Stimulated activated memory B cell treated with anti-CD40 and anti-IgM and Interleukin-4, amounts not matched to agents 10 μg/mL and 1 μg/mL and 100 μg/mL, for 72 hours (primary cell): ENCODE data around the gene CDIP1.

Experiments used
- ATAC-seq: fragments of 150-1000 bp; cut with Tn5 transposase; 2 replicates; pipeline ENCODE4 v1.10.0; 2021
- H3K27ac Mint-ChIP-seq: one replicate; pipeline ENCODE4 v1.8.0; 2022; ENCODE audit warnings: mild to moderate bottlenecking, mixed read lengths
- H3K27me3 Mint-ChIP-seq: one replicate; pipeline ENCODE4 v1.8.0; 2022; ENCODE audit warnings: mixed read lengths
- H3K36me3 Mint-ChIP-seq: one replicate; pipeline ENCODE4 v1.8.0; 2022; ENCODE audit warnings: mixed read lengths
- H3K4me1 Mint-ChIP-seq: one replicate; pipeline ENCODE4 v1.8.0; 2022; ENCODE audit warnings: mixed read lengths
- H3K4me3 Mint-ChIP-seq: one replicate; pipeline ENCODE4 v1.8.0; 2022; ENCODE audit warnings: mild to moderate bottlenecking, moderate library complexity, mixed read lengths
- H3K9me3 Mint-ChIP-seq: one replicate; pipeline ENCODE4 v1.8.0; 2022; ENCODE audit warnings: mixed read lengths

The CDIP1 gene

GRCh38 chr16:4512473-4512872 lies 26.1 kb downstream of the CDIP1 start:
- no peak overlapping the region for H3K4me3 Mint-ChIP-seq
- H3K27ac Mint-ChIP-seq = no peak overlapping the region
- ATAC-seq = no peak
- peaks cover 45% of the 10 kb centered on the region for H3K4me1 Mint-ChIP-seq
- peaks cover 53% of the 10 kb centered on the region for H3K36me3 Mint-ChIP-seq
- H3K9me3 Mint-ChIP-seq = no peaks in the 10 kb centered on the region
- no peaks in the 10 kb centered on the region for H3K27me3 Mint-ChIP-seq

- H3K27ac Mint-ChIP-seq = no peak overlapping the region
- no peak overlapping the region for H3K4me3 Mint-ChIP-seq
- H3K27me3 Mint-ChIP-seq = no peaks in the 10 kb centered on the region
- no peaks in the 10 kb centered on the region for H3K9me3 Mint-ChIP-seq
- H3K4me1 Mint-ChIP-seq = peaks cover 45% of the 10 kb centered on the region
- peaks cover 59% of the 10 kb centered on the region for H3K36me3 Mint-ChIP-seq
- no peak for ATAC-seq
Measured at GRCh38 chr16:4511441-4512082, 27.0 kb downstream of the CDIP1 start.

- Mint-ChIP-seq H3K4me3 (no peak overlapping the region), H3K27me3 (no peaks in the 10 kb centered on the region), H3K9me3 (no peaks in the 10 kb centered on the region), H3K27ac (no peak overlapping the region), H3K4me1 (peaks cover 48% of the 10 kb centered on the region), H3K36me3 (peaks cover 63% of the 10 kb centered on the region)
- no peak for ATAC-seq
Measured at GRCh38 chr16:4510747-4511426, 27.7 kb downstream of the CDIP1 start.

- no peak overlapping the region for H3K4me3 Mint-ChIP-seq
- peaks cover 60% of the 10 kb centered on the region for H3K36me3 Mint-ChIP-seq
- H3K27me3 Mint-ChIP-seq = no peaks in the 10 kb centered on the region
- peaks cover 48% of the 10 kb centered on the region for H3K4me1 Mint-ChIP-seq
- ATAC-seq = no peak
- peak overlapping the region; percentile 49 for H3K27ac Mint-ChIP-seq
- no peaks in the 10 kb centered on the region for H3K9me3 Mint-ChIP-seq
Measured at GRCh38 chr16:4510131-4510530, 28.4 kb downstream of the CDIP1 start.

GRCh38 chr16:4509420-4509819 lies 29.2 kb downstream of the CDIP1 start:
- ATAC-seq = no peak
- H3K9me3 Mint-ChIP-seq = no peaks in the 10 kb centered on the region
- no peak overlapping the region for H3K27ac Mint-ChIP-seq
- no peak overlapping the region for H3K4me3 Mint-ChIP-seq
- H3K36me3 Mint-ChIP-seq = peaks cover 60% of the 10 kb centered on the region
- H3K4me1 Mint-ChIP-seq = peaks cover 47% of the 10 kb centered on the region
- no peaks in the 10 kb centered on the region for H3K27me3 Mint-ChIP-seq

- Mint-ChIP-seq H3K27me3 (no peaks in the 10 kb centered on the region), H3K36me3 (peaks cover 60% of the 10 kb centered on the region), H3K4me3 (no peak overlapping the region), H3K9me3 (no peaks in the 10 kb centered on the region), H3K27ac (no peak overlapping the region), H3K4me1 (peaks cover 44% of the 10 kb centered on the region)
- no peak for ATAC-seq
Measured at GRCh38 chr16:4508806-4509205, 29.8 kb downstream of the CDIP1 start.

GRCh38 chr16:4507588-4508345 lies 30.8 kb downstream of the CDIP1 start:
- Mint-ChIP-seq H3K36me3 (peaks cover 53% of the 10 kb centered on the region), H3K4me1 (peaks cover 46% of the 10 kb centered on the region), H3K4me3 (no peak overlapping the region), H3K27ac (peak overlapping the region; percentile 89), H3K27me3 (no peaks in the 10 kb centered on the region), H3K9me3 (no peaks in the 10 kb centered on the region)
- no peak for ATAC-seq

- peaks cover 40% of the 10 kb centered on the region for H3K36me3 Mint-ChIP-seq
- peaks cover 44% of the 10 kb centered on the region for H3K4me1 Mint-ChIP-seq
- H3K4me3 Mint-ChIP-seq = no peak overlapping the region
- no peaks in the 10 kb centered on the region for H3K9me3 Mint-ChIP-seq
- no peaks in the 10 kb centered on the region for H3K27me3 Mint-ChIP-seq
- peak; percentile 56 for ATAC-seq
- H3K27ac Mint-ChIP-seq = peak overlapping the region; percentile 89
Measured at GRCh38 chr16:4506450-4506849, 32.1 kb downstream of the CDIP1 start.

- no peaks in the 10 kb centered on the region for H3K27me3 Mint-ChIP-seq
- H3K36me3 Mint-ChIP-seq = peaks cover 31% of the 10 kb centered on the region
- no peaks in the 10 kb centered on the region for H3K9me3 Mint-ChIP-seq
- peak; percentile 99 for ATAC-seq
- peaks cover 47% of the 10 kb centered on the region for H3K4me1 Mint-ChIP-seq
- H3K27ac Mint-ChIP-seq = peak overlapping the region; percentile 89
- H3K4me3 Mint-ChIP-seq = peak overlapping the region; percentile 1
Measured at GRCh38 chr16:4505356-4506147, 33.0 kb downstream of the CDIP1 start.

GRCh38 chr16:4501071-4501478 lies 37.5 kb downstream of the CDIP1 start:
- H3K4me3 Mint-ChIP-seq = no peak overlapping the region
- peaks cover 1% of the 10 kb centered on the region for H3K36me3 Mint-ChIP-seq
- H3K4me1 Mint-ChIP-seq = peaks cover 44% of the 10 kb centered on the region
- no peak for ATAC-seq
- no peaks in the 10 kb centered on the region for H3K9me3 Mint-ChIP-seq
- H3K27ac Mint-ChIP-seq = peak overlapping the region; percentile 89
- no peaks in the 10 kb centered on the region for H3K27me3 Mint-ChIP-seq

GRCh38 chr16:4500272-4500671 lies 38.3 kb downstream of the CDIP1 start:
- ATAC-seq = no peak
- Mint-ChIP-seq H3K4me3 (no peak overlapping the region), H3K36me3 (no peaks in the 10 kb centered on the region), H3K27me3 (no peaks in the 10 kb centered on the region), H3K4me1 (peaks cover 36% of the 10 kb centered on the region), H3K9me3 (no peaks in the 10 kb centered on the region), H3K27ac (peak overlapping the region; percentile 57)

- no peaks in the 10 kb centered on the region for H3K27me3 Mint-ChIP-seq
- no peak overlapping the region for H3K4me3 Mint-ChIP-seq
- no peak overlapping the region for H3K27ac Mint-ChIP-seq
Measured at GRCh38 chr16:4499196-4499555, 39.4 kb downstream of the CDIP1 start.

GRCh38 chr16:4498546-4499195 lies 39.9 kb downstream of the CDIP1 start:
- no peak for ATAC-seq
- Mint-ChIP-seq H3K27ac (no peak overlapping the region), H3K4me1 (peaks cover 24% of the 10 kb centered on the region), H3K4me3 (no peak overlapping the region), H3K9me3 (no peaks in the 10 kb centered on the region), H3K27me3 (no peaks in the 10 kb centered on the region), H3K36me3 (no peaks in the 10 kb centered on the region)

More at GRCh38 chr16:4499196-4499555, 39.4 kb downstream of the CDIP1 start:
- Mint-ChIP-seq H3K4me1 (peaks cover 28% of the 10 kb centered on the region), H3K36me3 (no peaks in the 10 kb centered on the region), H3K9me3 (no peaks in the 10 kb centered on the region)
- ATAC-seq = no peak

GRCh38 chr16:4496305-4496704 lies 42.3 kb downstream of the CDIP1 start:
- no peaks in the 10 kb centered on the region for H3K27me3 Mint-ChIP-seq
- H3K9me3 Mint-ChIP-seq = no peaks in the 10 kb centered on the region
- H3K4me3 Mint-ChIP-seq = no peak overlapping the region
- peaks cover 5% of the 10 kb centered on the region for H3K36me3 Mint-ChIP-seq
- ATAC-seq = no peak
- peaks cover 15% of the 10 kb centered on the region for H3K4me1 Mint-ChIP-seq
- H3K27ac Mint-ChIP-seq = no peak overlapping the region

- ATAC-seq = no peak
- Mint-ChIP-seq H3K27ac (no peak overlapping the region), H3K27me3 (no peaks in the 10 kb centered on the region), H3K4me3 (no peak overlapping the region), H3K9me3 (no peaks in the 10 kb centered on the region), H3K36me3 (peaks cover 5% of the 10 kb centered on the region), H3K4me1 (peaks cover 11% of the 10 kb centered on the region)
Measured at GRCh38 chr16:4495766-4496165, 42.8 kb downstream of the CDIP1 start.
